Hepatocyte (in vitro differentiated cells): Measurements from ENCODE around the gene HTR4.

Experiments used
- CTCF ChIP-seq: fragments of 200-600 bp; sonication (generic); IDR thresholded peaks from 2 replicates; pipeline ENCODE4 v1.5.1; 2016; ENCODE audit warnings: antibody characterized with exemption, mild to moderate bottlenecking; ENCODE audit not compliant: poor library complexity
- EZH2 ChIP-seq: fragments of 200-600 bp; sonication (generic); IDR thresholded peaks from 2 replicates; pipeline ENCODE4 v1.6.1; 2016; ENCODE audit warnings: antibody characterized with exemption, mild to moderate bottlenecking, borderline replicate concordance
- EZH2phosphoT487 ChIP-seq: fragments of 200-600 bp; sonication (generic); IDR thresholded peaks from one replicate; pipeline ENCODE4 v1.6.1; 2018; ENCODE audit warnings: antibody characterized with exemption, mild to moderate bottlenecking, low read depth, moderate library complexity; ENCODE audit not compliant: unreplicated experiment, severe bottlenecking

GRCh38 chr5:148438933-148439332 is 215.4 kb downstream of the HTR4 start:
- no peak for TF ChIP-seq CTCF
- no peak for TF ChIP-seq EZH2phosphoT487
- TF ChIP-seq EZH2, result no peak
